HepG2 (cell line): ENCODE data around the gene WDR54. TPM values are rescaled to one million over a fixed set of nuclear protein-coding genes. Genes with fewer than 3 reads are reported as not detected.

ENCODE experiments used
- CREB1 ChIP-seq, 2 experiments: fragments of 450-650 bp in 1 of 2; IDR thresholded peaks; 2 replicates each; pipeline ENCODE4 v1.6.1; 2016 to 2017; ENCODE audit warnings: control low read depth in 1 of 2, mild to moderate bottlenecking in 1 of 2, missing compliant biosample characterization in 1 of 2, missing genetic modification characterization in 1 of 2
- ELF4 ChIP-seq: sonication (generic); formaldehyde crosslinking; IDR thresholded peaks from 2 replicates; pipeline ENCODE4 v1.5.0; 2020; ENCODE audit warnings: missing genetic modification reagents, mild to moderate bottlenecking, moderate library complexity, borderline replicate concordance
- ESRRA ChIP-seq: sonication (generic); formaldehyde crosslinking; IDR thresholded peaks from 2 replicates; pipeline ENCODE4 v1.5.1; 2020; ENCODE audit warnings: mild to moderate bottlenecking, low read depth, missing genetic modification reagents
- HNRNPK ChIP-seq: fragments of 200-400 bp; formaldehyde crosslinking; IDR thresholded peaks from 2 replicates; pipeline ENCODE4 v1.6.1; 2018; ENCODE audit warnings: low read length, low read depth, moderate library complexity, mild to moderate bottlenecking; ENCODE audit not compliant: poor library complexity, severe bottlenecking
- MAZ ChIP-seq, 2 experiments: sonication (generic) in 1 of 2; formaldehyde crosslinking in 1 of 2; IDR thresholded peaks; 2 replicates each; pipeline versions ENCODE4 v1.5.0 to v1.6.1; 2012 to 2020; ENCODE audit warnings: low read depth in 2 of 2, mild to moderate bottlenecking in 2 of 2, borderline replicate concordance in 1 of 2, improper control_type of control experiment in 1 of 2, low read length in 1 of 2, missing genetic modification reagents in 1 of 2, moderate library complexity in 1 of 2
- MBNL3 ChIP-seq: fragments of 250-450 bp; sonication (Bioruptor Pico); conservative IDR thresholded peaks from 2 replicates; pipeline ENCODE4 v1.8.0; 2022; ENCODE audit warnings: mild to moderate bottlenecking, inconsistent platforms
- MYC ChIP-seq: sonication (generic); formaldehyde crosslinking; IDR thresholded peaks from 2 replicates; pipeline ENCODE4 v1.9.0; 2021; ENCODE audit warnings: missing genetic modification reagents, borderline replicate concordance
- NKX3-1 ChIP-seq: sonication (generic); formaldehyde crosslinking; IDR thresholded peaks from 2 replicates; pipeline ENCODE4 v1.5.0; 2020; ENCODE audit warnings: missing genetic modification reagents
- NR0B2 ChIP-seq: sonication (generic); formaldehyde crosslinking; IDR thresholded peaks from 2 replicates; pipeline ENCODE4 v1.4.0; 2020; ENCODE audit warnings: mild to moderate bottlenecking, missing genetic modification reagents
- NR2C2 ChIP-seq: sonication (generic); formaldehyde crosslinking; IDR thresholded peaks from 2 replicates; pipeline ENCODE4 v1.4.0; 2020; ENCODE audit warnings: missing genetic modification reagents, mild to moderate bottlenecking, moderate library complexity, borderline replicate concordance
- SIN3B ChIP-seq: fragments of 150-350 bp; IDR thresholded peaks from 2 replicates; pipeline ENCODE4 v1.6.1; 2014; ENCODE audit warnings: low read length
- SIX1 ChIP-seq: sonication (generic); formaldehyde crosslinking; IDR thresholded peaks from 2 replicates; pipeline ENCODE4 v1.4.0; 2020; ENCODE audit warnings: missing genetic modification reagents, borderline replicate concordance
- ZBTB46 ChIP-seq: sonication (generic); formaldehyde crosslinking; IDR thresholded peaks from 2 replicates; pipeline ENCODE4 v1.4.0; 2020; ENCODE audit warnings: mild to moderate bottlenecking, missing genetic modification reagents, borderline replicate concordance
- ZFP62 ChIP-seq: sonication (generic); formaldehyde crosslinking; IDR thresholded peaks from 2 replicates; pipeline ENCODE4 v1.4.0; 2020; ENCODE audit warnings: missing genetic modification reagents
- ZNF10 ChIP-seq: sonication (generic); formaldehyde crosslinking; IDR thresholded peaks from 2 replicates; pipeline ENCODE4 v1.4.0; 2020; ENCODE audit warnings: mild to moderate bottlenecking, low read depth, missing genetic modification reagents, borderline replicate concordance
- ZNF101 ChIP-seq: sonication (generic); formaldehyde crosslinking; IDR thresholded peaks from 2 replicates; pipeline ENCODE4 v1.4.0; 2020; ENCODE audit warnings: mild to moderate bottlenecking, low read depth, missing genetic modification reagents, borderline replicate concordance
- ZNF430 ChIP-seq: sonication (generic); formaldehyde crosslinking; IDR thresholded peaks from 2 replicates; pipeline ENCODE4 v1.9.0; 2021; ENCODE audit warnings: mild to moderate bottlenecking, missing genetic modification reagents
- ZNF432 ChIP-seq: sonication (generic); formaldehyde crosslinking; IDR thresholded peaks from 2 replicates; pipeline ENCODE4 v1.5.0; 2020; ENCODE audit warnings: missing genetic modification reagents, mild to moderate bottlenecking, borderline replicate concordance
- ZNF550 ChIP-seq: sonication (generic); formaldehyde crosslinking; IDR thresholded peaks from 2 replicates; pipeline ENCODE4 v1.4.0; 2020; ENCODE audit warnings: mild to moderate bottlenecking, missing genetic modification reagents, borderline replicate concordance
- ZNF674 ChIP-seq: sonication (generic); formaldehyde crosslinking; IDR thresholded peaks from 2 replicates; pipeline ENCODE4 v1.5.0; 2020; ENCODE audit warnings: low read depth, mild to moderate bottlenecking, missing genetic modification reagents
- ZNF746 ChIP-seq: sonication (generic); formaldehyde crosslinking; IDR thresholded peaks from 2 replicates; pipeline ENCODE4 v1.8.0; 2022; ENCODE audit warnings: mild to moderate bottlenecking, missing genetic modification reagents
- ZNF761 ChIP-seq: sonication (generic); formaldehyde crosslinking; conservative IDR thresholded peaks from 2 replicates; pipeline ENCODE4 v1.4.0; 2020; ENCODE audit warnings: mild to moderate bottlenecking, missing genetic modification reagents
- ZNF782 ChIP-seq: sonication (generic); formaldehyde crosslinking; IDR thresholded peaks from 2 replicates; pipeline ENCODE4 v1.4.0; 2020; ENCODE audit warnings: missing genetic modification reagents, mild to moderate bottlenecking, borderline replicate concordance
- ZSCAN20 ChIP-seq: sonication (generic); formaldehyde crosslinking; IDR thresholded peaks from 2 replicates; pipeline ENCODE4 v1.4.0; 2020; ENCODE audit warnings: missing genetic modification reagents, mild to moderate bottlenecking, borderline replicate concordance
- ZSCAN22 ChIP-seq: sonication (generic); formaldehyde crosslinking; IDR thresholded peaks from 2 replicates; pipeline ENCODE4 v1.4.0; 2020; ENCODE audit warnings: mild to moderate bottlenecking, missing genetic modification reagents
- polyA plus RNA-seq, 8 experiments: library from polyadenylated mRNA; depleted of rRNA in 3 of 8; stranded (reverse) in 7 of 8; unstranded in 1 of 8; fragments of >200 nt; fragmentation: Illumina TruSeq in 4 of 8; extraction: Trizol in 4 of 8; gene quantifications; 2 replicates each; pipeline versions ENCODE4 v1.2.1 to v1.2.3, GENCODE V29; 2011 to 2016; ENCODE audit warnings: low read depth in 4 of 8, missing spikeins in 1 of 8, mixed read lengths in 1 of 8; ENCODE audit not compliant: insufficient read depth in 1 of 8
- total RNA-seq, 5 experiments: library from RNA; depleted of rRNA; stranded (reverse); fragments of >200 nt; fragmentation: Illumina TruSeq; extraction: Trizol; gene quantifications; 2 replicates each; pipeline ENCODE4 v1.2.3, GENCODE V29; 2016; ENCODE audit warnings: low read depth in 1 of 5

WDR54 gene
- total and polyA plus RNA-seq, 2 of the 13 experiments (the other 11 are each of a cell fraction or from before 2014, with no cell fraction given), result 2.0 to 17.3 TPM

GRCh38 chr2:74421221-74421870, at the start of gene WDR54, which contains the start of gene C2orf81 (continued):
- TF ChIP-seq MYC (peak; percentile 68; the same call in 1 of the 2 replicates), MAZ (IDR thresholded peaks at IDR 0.05; ENCODE audit: borderline replicate concordance, low read depth, low read length) (peak; percentile 78; the same call in 1 of the 2 replicates), MAZ (CRISPR knock-in tag; IDR thresholded peaks at IDR 0.05; ENCODE audit: low read depth) (0 out of 2 replicates have a peak, but pooled peaks have one; percentile 56), ZNF782 (CRISPR knock-in tag) (no peak), ZNF550 (CRISPR knock-in tag) (no peak), NKX3-1 (CRISPR knock-in tag) (0 out of 2 replicates have a peak, but pooled peaks have one; percentile 30), NR2C2 (0 out of 2 replicates have a peak, but pooled peaks have one; percentile 42), ZNF432 (CRISPR knock-in tag) (no peak), ZNF101 (no peak), NR0B2 (CRISPR knock-in tag) (peak; percentile 93), ESRRA (CRISPR knock-in tag) (no peak; the same call in 1 of the 2 replicates), CREB1 (IDR thresholded peaks at IDR 0.05) (no peak), CREB1 (CRISPR knock-in tag; IDR thresholded peaks at IDR 0.05) (no peak), ZSCAN22 (CRISPR knock-in tag) (no peak), ZNF430 (CRISPR knock-in tag) (peak; percentile 72; the same call in 1 of the 2 replicates), ZNF746 (no peak), SIN3B (no peak), ZBTB46 (CRISPR knock-in tag) (no peak), ZSCAN20 (CRISPR knock-in tag) (no peak), ZFP62 (CRISPR knock-in tag) (no peak), SIX1 (no peak), HNRNPK (no peak), ELF4 (CRISPR knock-in tag) (no peak), MBNL3 (no peak), ZNF10 (CRISPR knock-in tag) (no peak), ZNF674 (CRISPR knock-in tag) (no peak), ZNF761 (CRISPR knock-in tag) (no peak)
